ENCODE measurements around the gene NUCKS1. TPM values are rescaled to one million over a fixed set of nuclear protein-coding genes. Genes with fewer than 3 reads are reported as not detected.

NUCKS1 gene
- total and polyA plus RNA-seq, 2 of the 4 experiments (the other 2 are of a cell fraction), result 37.9 to 103 TPM

GRCh38 chr1:205767248-205767647, 17.3 kb upstream of the NUCKS1 start:
- no peaks in the 10 kb centered on the region for H3K27me3 ChIP-seq (ENCODE audit: control insufficient read depth, insufficient read depth, low read length)
- no peak overlapping the region for H2BK15ac ChIP-seq (ENCODE audit: low read depth, low read length)
- H3K14ac ChIP-seq (replicated peaks; ENCODE audit: low read depth, low read length), result no peak overlapping the region
- no peak overlapping the region for H4K5ac ChIP-seq (ENCODE audit: low read depth, low read length)
- H3K4me2 ChIP-seq (ENCODE audit: low read depth, low read length), result no peak overlapping the region
- H3K79me1 ChIP-seq (ENCODE audit: low read depth in 1 of 2, low read length in 2 of 2), result no peaks in the 10 kb centered on the region; a peak in 1 of 4 replicates
- no peak overlapping the region for H3K18ac ChIP-seq (ENCODE audit: low read depth, low read length)
- H4K20me1 ChIP-seq (ENCODE audit: insufficient read depth, low read length), result no peaks in the 10 kb centered on the region
- H3K4me3 ChIP-seq (ENCODE audit: insufficient read depth, low read depth, low read length), result no peak overlapping the region
- H3K23ac ChIP-seq (ENCODE audit: low read depth, low read length), result no peak overlapping the region
- intact Hi-C loops (cut with micrococcal nuclease), result no loop called here
- BruUV-seq (replicated peaks), result no TSS peak
- TF ChIP-seq MAFK (IDR thresholded peaks at IDR 0.05; ENCODE audit: low read depth, low read length) (peak; percentile 80), SMC3 (IDR thresholded peaks at IDR 0.05; ENCODE audit: low read depth, low read length) (no peak), CTCF (conservative IDR thresholded peaks at IDR 0.05; ENCODE audit: low read depth, low read length) (no peak), RAD21 (IDR thresholded peaks at IDR 0.05; ENCODE audit: low read length) (no peak), CEBPB (IDR thresholded peaks at IDR 0.05; ENCODE audit: low read depth, low read length) (no peak), FOS (IDR thresholded peaks at IDR 0.05; ENCODE audit: low read depth, low read length) (no peak), POLR2A (IDR thresholded peaks at IDR 0.05; ENCODE audit: low read depth, low read length) (no peak), MAZ (IDR thresholded peaks at IDR 0.05; ENCODE audit: borderline replicate concordance, low read depth, low read length) (no peak)
- CTCF ChIA-PET, result no interaction called here
- no peak overlapping the region for H3K9ac ChIP-seq (ENCODE audit: low read depth, low read length)
- no peak overlapping the region for H2AFZ ChIP-seq (replicated peaks; ENCODE audit: low read length, poor library complexity)
- H2BK120ac ChIP-seq (ENCODE audit: low read depth, low read length), result no peak overlapping the region
- H3K9me3 ChIP-seq (ENCODE audit: control insufficient read depth, insufficient read depth, low read length), result no peaks in the 10 kb centered on the region
- dilution Hi-C loops (cut with HindIII; ENCODE audit: low sequenced_read_pairs, unreplicated experiment), result no loop called here
- peaks cover 16% of the 10 kb centered on the region for H3K9me1 ChIP-seq (ENCODE audit: insufficient read depth, low read length)
- no peaks in the 10 kb centered on the region for H3K36me3 ChIP-seq (ENCODE audit: control insufficient read depth, insufficient read depth, low read length)
- in situ Hi-C loops (cut with MboI; ENCODE audit: low sequenced_read_pairs), result no loop called here
- H4K8ac ChIP-seq (ENCODE audit: low read depth in 2 of 2, low read length in 2 of 2), result no peak overlapping the region
- POLR2A ChIA-PET (ENCODE audit: unreplicated experiment), result no interaction called here
- no peak overlapping the region for H2AK9ac ChIP-seq (replicated peaks; ENCODE audit: low read depth, low read length, poor library complexity)
- H4K91ac ChIP-seq (ENCODE audit: insufficient read depth, low read depth, low read length), result no peak overlapping the region
- H3K4ac ChIP-seq (ENCODE audit: low read depth, low read length), result 0 out of 2 replicates have a peak overlapping the region, but pooled peaks have one; percentile 43
- H2AK5ac ChIP-seq (ENCODE audit: low read depth, low read length), result no peak overlapping the region
- H3K56ac ChIP-seq (ENCODE audit: extremely low read depth, insufficient read depth, low read length), result no peak overlapping the region
- no peak overlapping the region for H2BK5ac ChIP-seq (ENCODE audit: low read depth, low read length, poor library complexity, severe bottlenecking)
- no CpG with 5 or more reads among the region's 3 CpGs for WGBS, 2 experiments (ENCODE audit: extremely low coverage in 2 of 2, insufficient read length in 1 of 2)
- no peak overlapping the region for H2BK20ac ChIP-seq (ENCODE audit: low read depth, low read length)
- peaks cover 12% of the 10 kb centered on the region for H3K4me1 ChIP-seq (ENCODE audit: control insufficient read depth, insufficient read depth, low read length)
- H3K27ac ChIP-seq (ENCODE audit: insufficient read depth, low read length), result no peak overlapping the region
- DNase-seq (no peak), ATAC-seq (ENCODE audit: low read depth) (no peak)

All from IMR-90 (cell line).